Heart right ventricle (tissue), 16 donors: ENCODE data around the gene FAM110A. TPM values are rescaled to one million over a fixed set of nuclear protein-coding genes. Genes with fewer than 3 reads are reported as not detected.

ENCODE experiments used
- ATAC-seq, 8 donors: fragments of 200-7000 bp; cut with Tn5 transposase; one replicate each; pipeline ENCODE4 v1.9.1; 2020; ENCODE audit warnings: mild to moderate bottlenecking in 8 of 8, moderate library complexity in 8 of 8, moderate number of reproducible peaks in 1 of 8
- DNase-seq, 2 donors: peaks; one replicate each; pipeline ENCODE4 v3.0.0-alpha.2; 2020
- H3K27ac ChIP-seq, 10 donors: fragments of 200-600 bp; sonication (generic) in 2 of 10; one replicate each; pipeline versions ENCODE4 v1.5.0 to v1.8.0; 2020 to 2022; ENCODE audit warnings: mild to moderate bottlenecking in 3 of 10
- H3K27me3 ChIP-seq, 7 donors: fragments of 200-600 bp; one replicate each; pipeline ENCODE4 v1.8.0; 2021 to 2022; ENCODE audit warnings: mild to moderate bottlenecking in 2 of 7
- H3K36me3 ChIP-seq, 9 donors: fragments of 200-600 bp; sonication (generic) in 1 of 9; one replicate each; pipeline versions ENCODE4 v1.5.0 to v1.8.0; 2020 to 2022; ENCODE audit warnings: mild to moderate bottlenecking in 2 of 9
- H3K4me1 ChIP-seq, 9 donors: fragments of 200-600 bp; sonication (generic) in 1 of 9; one replicate each; pipeline versions ENCODE4 v1.5.0 to v1.8.0; 2020 to 2022; ENCODE audit warnings: mild to moderate bottlenecking in 4 of 9
- H3K4me3 ChIP-seq, 10 donors: fragments of 200-600 bp; sonication (generic) in 2 of 10; one replicate each; pipeline versions ENCODE4 v1.5.0 to v1.8.0; 2020 to 2022; ENCODE audit warnings: mild to moderate bottlenecking in 7 of 10, moderate library complexity in 2 of 10
- H3K9me3 ChIP-seq, 11 donors: fragments of 200-600 bp in 10 of 11; sonication (generic) in 2 of 11; one replicate each; pipeline versions ENCODE4 v1.5.0 to v1.8.0; 2013 to 2022; ENCODE audit warnings: mild to moderate bottlenecking in 2 of 11, control low read depth in 1 of 11, moderate library complexity in 1 of 11
- CTCF ChIP-seq, 9 donors: fragments of 200-600 bp; sonication (generic) in 2 of 9; IDR thresholded peaks; one replicate each; pipeline versions ENCODE4 v1.5.0 to v1.8.0; 2021 to 2022; ENCODE audit warnings: antibody characterized with exemption in 9 of 9, mild to moderate bottlenecking in 5 of 9, moderate library complexity in 1 of 9
- whole genome bisulfite sequencing, 2 donors: extraction: QIAGEN DNeasy Blood & Tissue Kit; methylation state at CpG; one replicate each; pipeline ENCODE4 v1.1.7; 2013; ENCODE audit warnings: inconsistent platforms in 1 of 2; 5-methylcytosine and 5-hydroxymethylcytosine counted together
- intact Hi-C, 10 donors: fragments of 100-400 bp; cut with DNase I; formaldehyde crosslinking; loops; one replicate each; pipeline versions ENCODE4 v1.11.1 to v1.14.2; 2022
- polyA plus RNA-seq, 2 donors: library from polyadenylated mRNA; stranded (reverse); fragments of 200-250 nt; gene quantifications; one replicate each; pipeline ENCODE4 v1.2.3, GENCODE V29; 2013
- total RNA-seq, 10 donors: library from RNA; stranded (reverse); fragmentation: NEBNext Ultra II Directional in 3 of 10; extraction: Animal tissue kit (Norgen Biotek cat#: 25700) in 3 of 10; gene quantifications; one replicate each; pipeline versions ENCODE4 v1.2.1 to v1.2.4, GENCODE V29; 2021 to 2023
- donor health status: Arrhythmogenic right ventricular cardiomyopathy.
- donor health status: ischemic (EF 13 %, LVEDD 7.1; RV severe dilation, severe dysfunction).
- donor health status: healthy with polysubstance abuse.
- donor health status: DM: no; HTN: yes; CAD: no.
- donor health status: DM: no; HTN: no; CAD: no.
- donor health status: ischemic (EF 25% LVEDD 6.9; RV normal size, moderate dysfunction).
- donor health status: ischemic (EF 25% LVEDD 5.7; RV mildly dilated, moderate dysfunction).
- donor health status: healthy.
- donor health status: DM: yes; HTN: yes; CAD: no.
- donor health status: Ischemic cardiomyopathy.
- donor health status: ischemic (EF 35%, LVEDD 5.7; RV mildly dilated, moderate dysfunction).
- donor health status: nonischemic (EF 11% LVEDD 7.7; RV severe dilation, severe dysfunction).
- donor health status: DM: yes; HTN: yes; CAD: no.
- donor health status: PGD.
- donor health status: ischemic (EF 29% LVEDD 5.4; RV normal size, mild dysfunction).
- donor health status: nonischemic (EF 23%, LVEDD 6.1; RV moderate dilation, normal function).

Gene FAM110A
- total and polyA plus RNA-seq, 12 donors: 0.99 to 5.9 (median 2.1) TPM

GRCh38 chr20:888057-888456 lies 54.5 kb downstream of the FAM110A start:
- intact Hi-C loops: no loop called here
- ATAC-seq (no peak), DNase-seq (no peak)
- H3K4me3 ChIP-seq: no peak overlapping the region
- H3K9me3 ChIP-seq: no peaks in the 10 kb centered on the region
- H3K27ac ChIP-seq: no peak overlapping the region
- no peak for TF ChIP-seq CTCF (IDR thresholded peaks at IDR 0.05)
- 43 to 53% methylated on average over 2 of the region's 2 CpGs for WGBS, 2 donors
- no peaks in the 10 kb centered on the region for H3K36me3 ChIP-seq
- peaks cover 0 to 29% (median 8%) of the 10 kb centered on the region in 7 donors for H3K27me3 ChIP-seq
- H3K4me1 ChIP-seq: peaks cover 0 to 27% (median 21%) of the 10 kb centered on the region in 9 donors

GRCh38 chr20:889106-889505 lies 55.6 kb downstream of the FAM110A start:
- no peak overlapping the region for H3K27ac ChIP-seq
- no peaks in the 10 kb centered on the region for H3K9me3 ChIP-seq
- H3K4me1 ChIP-seq: peaks cover 0 to 29% (median 21%) of the 10 kb centered on the region in 9 donors
- TF ChIP-seq CTCF (IDR thresholded peaks at IDR 0.05): no peak
- no peak for DNase-seq
- H3K27me3 ChIP-seq: peaks cover 0 to 28% (median 8%) of the 10 kb centered on the region in 7 donors
- 86 to 87% methylated on average over 5 of the region's 5 CpGs for WGBS, 2 donors
- no peak for ATAC-seq
- H3K4me3 ChIP-seq: no peak overlapping the region
- no peaks in the 10 kb centered on the region for H3K36me3 ChIP-seq
- intact Hi-C loops: no loop called here

GRCh38 chr20:889932-890463 lies 56.5 kb downstream of the FAM110A start:
- no peak for ATAC-seq
- Histone ChIP-seq H3K27me3 (peaks cover 0 to 23% (median 4%) of the 10 kb centered on the region in 7 donors), H3K4me1 (peaks cover 0 to 27% (median 17%) of the 10 kb centered on the region in 9 donors), H3K9me3 (no peaks in the 10 kb centered on the region), H3K4me3 (no peak overlapping the region), H3K36me3 (no peaks in the 10 kb centered on the region), H3K27ac (no peak overlapping the region)
- 71 to 74% methylated on average over 10 of the region's 10 CpGs for WGBS, 2 donors
- intact Hi-C loops: no loop called here
- no peak for DNase-seq
- no peak for TF ChIP-seq CTCF (IDR thresholded peaks at IDR 0.05)

GRCh38 chr20:890666-891057 lies 57.1 kb downstream of the FAM110A start:
- no peak for TF ChIP-seq CTCF (IDR thresholded peaks at IDR 0.05)
- Histone ChIP-seq H3K4me3 (no peak overlapping the region), H3K36me3 (no peaks in the 10 kb centered on the region), H3K9me3 (no peaks in the 10 kb centered on the region), H3K27ac (no peak overlapping the region), H3K27me3 (peaks cover 0 to 23% (median 0%) of the 10 kb centered on the region in 7 donors), H3K4me1 (peaks cover 0 to 24% (median 13%) of the 10 kb centered on the region in 9 donors)
- WGBS, 2 donors: 56 to 58% methylated on average over 6 of the region's 6 CpGs
- intact Hi-C loops: no loop called here
- ATAC-seq: no peak
- no peak for DNase-seq
